Transverse colon (tissue), 4 donors: ENCODE measurements around the gene KLF17. TPM values are rescaled to one million over a fixed set of nuclear protein-coding genes. Genes with fewer than 3 reads are reported as not detected.

ENCODE experiments used
- DNase-seq: peaks from one replicate; pipeline ENCODE4 v3.0.0-alpha.2; 2019
- H3K27ac ChIP-seq, 4 donors: fragments of 200-600 bp; sonication (generic); 2 replicates each; pipeline ENCODE4 v1.5.1; 2016 to 2018; ENCODE audit warnings: inconsistent platforms in 4 of 4
- H3K27me3 ChIP-seq: fragments of 200-600 bp; sonication (generic); 2 replicates; pipeline ENCODE4 v1.5.1; 2017; ENCODE audit warnings: inconsistent platforms
- H3K36me3 ChIP-seq, 4 donors: fragments of 200-600 bp; sonication (generic); 2 replicates each; pipeline ENCODE4 v1.5.1; 2017 to 2019; ENCODE audit warnings: inconsistent platforms in 4 of 4
- H3K4me1 ChIP-seq, 4 donors: fragments of 200-600 bp; sonication (generic); 2 replicates each; pipeline ENCODE4 v1.5.1; 2017 to 2020; ENCODE audit warnings: inconsistent platforms in 4 of 4
- H3K4me3 ChIP-seq, 4 donors: fragments of 200-600 bp; sonication (generic); 1 replicate in 1 of 4; 2 replicates in 3 of 4; pipeline versions ENCODE4 v1.5.1 to v1.6.1; 2017 to 2019; ENCODE audit warnings: inconsistent platforms in 4 of 4
- H3K9me3 ChIP-seq, 2 donors: fragments of 200-600 bp; sonication (generic); 2 replicates each; pipeline ENCODE4 v1.5.1; 2017 to 2019; ENCODE audit warnings: inconsistent platforms in 2 of 2
- CTCF ChIP-seq, 5 experiments: fragments of 200-600 bp in 3 of 5; fragments of 450-650 bp in 2 of 5; sonication (generic) in 3 of 5; IDR thresholded peaks; 1 replicate in 2 of 5; 2 replicates in 3 of 5; pipeline ENCODE4 v1.5.1; 2016 to 2017; ENCODE audit warnings: antibody characterized with exemption in 5 of 5, inconsistent platforms in 3 of 5, mild to moderate bottlenecking in 2 of 5, moderate library complexity in 1 of 5
- EP300 ChIP-seq: sonication (generic); formaldehyde crosslinking; IDR thresholded peaks from one replicate; pipeline ENCODE4 v1.6.1; 2017; ENCODE audit warnings: antibody characterized with exemption, low read depth
- POLR2A ChIP-seq: fragments of 450-650 bp; IDR thresholded peaks from one replicate; pipeline ENCODE4 v1.6.1; 2016; ENCODE audit warnings: antibody characterized with exemption, mild to moderate bottlenecking, moderate library complexity
- POLR2AphosphoS5 ChIP-seq, 3 donors: sonication (generic); formaldehyde crosslinking; IDR thresholded peaks; one replicate each; pipeline ENCODE4 v1.6.1; 2016; ENCODE audit warnings: antibody characterized with exemption in 3 of 3
- WGBS, 2 donors: methylation state at CpG; one replicate each; pipeline ENCODE4 v1.1.5; 2018; ENCODE audit warnings: low coverage in 1 of 2; 5-methylcytosine and 5-hydroxymethylcytosine counted together
- in situ Hi-C, 4 donors: fragments of 200-750 bp; cut with MboI; loops; one replicate each; pipeline versions ENCODE4 v1.15.0 to v1.15.1; 2017; ENCODE audit warnings: low sequenced_read_pairs in 3 of 4, low pct_ligation_motif_present in 1 of 4, low pct_unique_long_range_greater_than_20kb in 1 of 4
- intact Hi-C: fragments of 100-400 bp; cut with DNase I; formaldehyde crosslinking; loops from one replicate; pipeline ENCODE4 v1.15.1; 2023; ENCODE audit warnings: low total_unique reads
- total RNA-seq, 4 donors: library from RNA; depleted of rRNA; stranded (reverse); fragments of >200 nt; gene quantifications; one replicate each; pipeline ENCODE4 v1.1.0, GENCODE V29; 2016

The KLF17 gene
- total RNA-seq, 4 donors from 2014 or later: not detected

- H3K9me3 ChIP-seq: no peaks in the 10 kb centered on the region
- no peak overlapping the region for H3K27ac ChIP-seq
- no peak for DNase-seq
- in situ Hi-C loops (no loop called here), intact Hi-C loops (no loop called here)
- TF ChIP-seq EP300: no peak
- no peak for TF ChIP-seq CTCF (IDR thresholded peaks at IDR 0.05)
- TF ChIP-seq POLR2AphosphoS5 (IDR thresholded peaks at IDR 0.05): no peak
- no peak for TF ChIP-seq POLR2A
- 93 to 96% methylated on average over 5 of the region's 5 CpGs for WGBS, 2 donors
- no peaks in the 10 kb centered on the region for H3K36me3 ChIP-seq
- peaks cover 3% of the 10 kb centered on the region for H3K27me3 ChIP-seq
- H3K4me3 ChIP-seq: no peak overlapping the region
- no peaks in the 10 kb centered on the region for H3K4me1 ChIP-seq
Observed at GRCh38 chr1:44110916-44111315, 7.7 kb upstream of the KLF17 start.

GRCh38 chr1:44111861-44112260, 6.8 kb upstream of the KLF17 start:
- Histone ChIP-seq H3K4me1 (no peaks in the 10 kb centered on the region), H3K27me3 (peaks cover 2% of the 10 kb centered on the region), H3K4me3 (no peak overlapping the region), H3K36me3 (no peaks in the 10 kb centered on the region), H3K9me3 (no peaks in the 10 kb centered on the region), H3K27ac (no peak overlapping the region)
- DNase-seq: no peak
- 70 to 75% methylated on average over 4 of the region's 4 CpGs for WGBS, 2 donors
- TF ChIP-seq EP300: no peak
- no peak for TF ChIP-seq POLR2AphosphoS5 (IDR thresholded peaks at IDR 0.05)
- no peak for TF ChIP-seq CTCF (IDR thresholded peaks at IDR 0.05)
- TF ChIP-seq POLR2A: no peak
- intact Hi-C loops (no loop called here), in situ Hi-C loops (no loop called here)

GRCh38 chr1:44112486-44112885, 6.1 kb upstream of the KLF17 start:
- Histone ChIP-seq H3K36me3 (no peaks in the 10 kb centered on the region), H3K9me3 (no peaks in the 10 kb centered on the region), H3K4me3 (no peak overlapping the region), H3K27ac (no peak overlapping the region), H3K4me1 (no peaks in the 10 kb centered on the region), H3K27me3 (no peaks in the 10 kb centered on the region)
- intact Hi-C loops (no loop called here), in situ Hi-C loops (no loop called here)
- DNase-seq: no peak
- WGBS, 2 donors: 80 to 84% methylated on average over 2 to 3 of the region's 3 CpGs
- TF ChIP-seq POLR2A (no peak), POLR2AphosphoS5 (IDR thresholded peaks at IDR 0.05) (no peak), EP300 (no peak), CTCF (IDR thresholded peaks at IDR 0.05) (no peak)

- Histone ChIP-seq H3K4me1 (no peaks in the 10 kb centered on the region), H3K27ac (no peak overlapping the region), H3K4me3 (no peak overlapping the region), H3K36me3 (no peaks in the 10 kb centered on the region), H3K9me3 (no peaks in the 10 kb centered on the region), H3K27me3 (no peaks in the 10 kb centered on the region)
- intact Hi-C loops (no loop called here), in situ Hi-C loops (no loop called here)
- DNase-seq: no peak
- TF ChIP-seq POLR2AphosphoS5 (IDR thresholded peaks at IDR 0.05) (no peak), POLR2A (no peak), CTCF (IDR thresholded peaks at IDR 0.05) (no peak), EP300 (no peak)
- 70% methylated on average over 2 of the region's 2 CpGs; no CpG with 5 or more reads in 1 of the 2 donors for WGBS, 2 donors
Observed at GRCh38 chr1:44113095-44113609, 5.5 kb upstream of the KLF17 start.
